ENCODE results near the gene MGAT4A.

Gene MGAT4A

DNA sequence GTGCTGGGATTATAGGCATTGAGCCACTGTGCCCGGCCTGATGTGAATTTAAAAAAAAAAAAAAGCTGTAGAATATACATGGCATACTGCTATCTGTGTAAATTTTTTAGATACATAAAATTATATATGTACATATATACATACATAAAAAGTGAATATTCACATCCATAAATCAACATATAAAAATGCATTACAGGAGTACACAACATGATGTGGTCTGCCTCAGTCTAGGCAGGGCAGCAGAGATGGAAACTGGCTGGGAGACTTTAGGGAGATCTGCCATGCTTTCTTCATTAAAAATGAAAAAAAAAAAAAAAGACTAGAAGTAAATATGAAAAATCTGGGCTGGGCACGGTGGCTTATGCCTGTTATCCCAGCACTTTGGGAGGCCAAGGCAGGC, 24.3 kb downstream of the MGAT4A start:
- TF ChIP-seq, protein P1, sequence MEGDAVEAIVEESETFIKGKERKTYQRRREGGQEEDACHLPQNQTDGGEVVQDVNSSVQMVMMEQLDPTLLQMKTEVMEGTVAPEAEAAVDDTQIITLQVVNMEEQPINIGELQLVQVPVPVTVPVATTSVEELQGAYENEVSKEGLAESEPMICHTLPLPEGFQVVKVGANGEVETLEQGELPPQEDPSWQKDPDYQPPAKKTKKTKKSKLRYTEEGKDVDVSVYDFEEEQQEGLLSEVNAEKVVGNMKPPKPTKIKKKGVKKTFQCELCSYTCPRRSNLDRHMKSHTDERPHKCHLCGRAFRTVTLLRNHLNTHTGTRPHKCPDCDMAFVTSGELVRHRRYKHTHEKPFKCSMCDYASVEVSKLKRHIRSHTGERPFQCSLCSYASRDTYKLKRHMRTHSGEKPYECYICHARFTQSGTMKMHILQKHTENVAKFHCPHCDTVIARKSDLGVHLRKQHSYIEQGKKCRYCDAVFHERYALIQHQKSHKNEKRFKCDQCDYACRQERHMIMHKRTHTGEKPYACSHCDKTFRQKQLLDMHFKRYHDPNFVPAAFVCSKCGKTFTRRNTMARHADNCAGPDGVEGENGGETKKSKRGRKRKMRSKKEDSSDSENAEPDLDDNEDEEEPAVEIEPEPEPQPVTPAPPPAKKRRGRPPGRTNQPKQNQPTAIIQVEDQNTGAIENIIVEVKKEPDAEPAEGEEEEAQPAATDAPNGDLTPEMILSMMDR (IDR thresholded peaks at IDR 0.05; ENCODE audit: insufficient read depth, low read depth, low read length, missing control alignments) = no peak
- no peak for DNase-seq (ENCODE audit: low read depth)
- H3K4me3 ChIP-seq (ENCODE audit: low read length) = no peak overlapping the region

DNA sequence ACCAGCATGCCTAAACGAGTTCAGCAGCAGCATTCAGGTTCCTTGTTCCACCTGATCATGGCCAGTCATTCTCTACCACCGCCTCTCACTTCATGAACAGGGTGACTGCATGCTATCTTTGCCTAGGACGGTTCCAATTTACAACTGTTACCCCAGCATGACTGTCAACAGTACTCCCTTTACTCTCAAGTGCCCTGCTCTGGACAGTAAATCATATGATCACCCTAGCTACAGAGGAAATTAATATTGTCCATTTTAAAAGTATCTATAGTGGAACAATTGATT, 25.7 kb downstream of the MGAT4A start:
- no peak overlapping the region for H3K4me3 ChIP-seq (ENCODE audit: low read length)
- DNase-seq (ENCODE audit: low read depth) = no peak
- TF ChIP-seq, protein P1 (IDR thresholded peaks at IDR 0.05; ENCODE audit: insufficient read depth, low read depth, low read length, missing control alignments) = no peak

DNA sequence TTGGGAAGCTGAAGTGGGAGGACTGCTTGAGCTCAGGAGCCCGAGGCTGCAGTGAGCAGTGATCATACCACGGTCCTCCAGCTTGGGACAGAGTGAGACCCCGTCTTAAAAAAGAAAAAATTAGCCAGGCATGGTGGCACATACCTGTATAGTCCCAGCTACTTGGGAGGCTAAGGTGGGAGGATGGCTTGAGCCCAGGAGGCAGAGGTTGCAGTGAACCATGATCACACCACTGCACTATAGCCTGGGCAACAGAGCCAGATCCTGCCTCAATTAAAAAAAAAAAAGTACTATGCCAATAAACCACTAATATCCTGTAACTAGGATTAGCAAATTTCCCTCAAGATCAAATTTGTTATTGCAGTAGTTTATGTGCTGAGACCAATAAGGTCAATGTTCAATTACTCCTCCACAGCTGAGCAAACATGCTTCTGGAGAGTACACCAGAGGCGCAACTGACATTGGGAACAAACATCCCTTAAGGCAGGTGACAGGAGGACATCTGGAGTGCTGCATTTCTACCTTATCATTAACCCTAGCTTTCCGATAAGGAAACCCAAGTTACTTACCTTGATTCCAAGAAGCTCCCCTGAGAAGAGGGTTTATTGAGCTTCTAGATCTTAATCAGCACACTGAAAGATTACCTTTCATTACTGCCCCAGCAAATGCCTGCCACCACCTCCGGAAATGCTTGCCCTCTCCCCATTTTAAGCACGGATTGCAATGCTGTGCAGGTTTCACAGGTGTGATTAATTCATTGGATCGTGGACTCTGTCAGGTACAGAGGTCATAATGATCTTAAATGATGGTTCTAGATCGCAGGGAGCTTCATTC, 26.2 kb downstream of the MGAT4A start:
- DNase-seq (ENCODE audit: low read depth) = no peak
- H3K4me3 ChIP-seq (ENCODE audit: low read length) = no peak overlapping the region
- TF ChIP-seq, protein P1 (IDR thresholded peaks at IDR 0.05; ENCODE audit: insufficient read depth, low read depth, low read length, missing control alignments) = no peak

DNA sequence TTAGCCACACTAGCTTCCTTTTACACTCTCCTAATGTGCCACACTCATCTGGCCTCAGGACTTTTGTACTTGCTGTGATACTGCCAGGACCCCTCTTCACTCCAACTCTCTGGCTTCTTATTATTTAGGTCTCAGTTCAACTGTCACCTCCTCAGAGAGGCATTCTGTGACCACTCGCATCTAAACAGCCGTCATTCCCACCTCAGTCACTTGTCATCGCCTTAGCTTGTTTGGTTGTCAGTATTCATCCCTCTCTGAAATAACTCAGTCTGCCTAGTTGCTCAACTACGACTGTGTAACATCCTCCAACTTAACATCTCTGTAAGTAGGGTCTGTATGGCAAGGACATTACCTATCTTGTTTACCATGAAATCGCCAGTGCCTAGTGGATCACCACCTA, 27.2 kb downstream of the MGAT4A start:
- TF ChIP-seq, protein P1 (IDR thresholded peaks at IDR 0.05; ENCODE audit: insufficient read depth, low read depth, low read length, missing control alignments) = no peak
- DNase-seq (ENCODE audit: low read depth) = no peak
- H3K4me3 ChIP-seq (ENCODE audit: low read length) = no peak overlapping the region

DNA sequence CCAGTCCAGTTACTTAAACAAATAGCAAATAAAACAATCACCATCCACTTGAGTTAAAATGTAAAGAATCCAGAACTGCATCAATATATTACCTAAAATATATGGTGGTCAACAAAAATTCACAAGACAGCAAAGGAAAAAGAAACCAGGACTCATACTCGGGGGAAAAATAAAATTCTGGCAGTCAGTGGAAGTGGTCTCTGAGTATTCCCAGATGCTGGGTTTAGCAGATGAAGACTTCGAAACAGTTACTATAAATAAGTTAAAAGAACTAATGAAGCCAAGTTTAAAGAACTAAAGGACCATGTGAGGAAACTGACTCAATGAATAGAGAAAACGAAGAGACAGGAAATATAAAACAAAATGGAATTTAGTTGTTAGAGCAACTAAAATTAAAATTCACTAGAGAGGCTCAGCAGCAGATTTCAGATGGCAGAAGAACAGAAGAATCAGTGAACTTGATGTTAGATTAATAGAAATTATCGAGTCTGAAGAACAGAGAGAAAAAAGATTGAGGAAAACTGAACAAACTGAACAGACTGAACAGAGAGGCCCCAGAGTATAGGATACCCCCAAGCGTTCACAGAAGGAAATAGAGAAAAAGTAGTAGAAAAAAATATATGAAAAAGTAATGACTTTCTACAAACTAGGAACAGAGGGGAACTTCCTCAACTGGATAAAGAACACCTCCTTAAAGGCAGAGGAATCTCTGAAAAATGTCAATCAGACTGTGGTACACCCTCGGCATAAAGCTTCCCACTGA, 27.9 kb downstream of the MGAT4A start:
- TF ChIP-seq, protein P1 (IDR thresholded peaks at IDR 0.05; ENCODE audit: insufficient read depth, low read depth, low read length, missing control alignments) = no peak
- DNase-seq (ENCODE audit: low read depth) = no peak
- no peak overlapping the region for H3K4me3 ChIP-seq (ENCODE audit: low read length)

DNA sequence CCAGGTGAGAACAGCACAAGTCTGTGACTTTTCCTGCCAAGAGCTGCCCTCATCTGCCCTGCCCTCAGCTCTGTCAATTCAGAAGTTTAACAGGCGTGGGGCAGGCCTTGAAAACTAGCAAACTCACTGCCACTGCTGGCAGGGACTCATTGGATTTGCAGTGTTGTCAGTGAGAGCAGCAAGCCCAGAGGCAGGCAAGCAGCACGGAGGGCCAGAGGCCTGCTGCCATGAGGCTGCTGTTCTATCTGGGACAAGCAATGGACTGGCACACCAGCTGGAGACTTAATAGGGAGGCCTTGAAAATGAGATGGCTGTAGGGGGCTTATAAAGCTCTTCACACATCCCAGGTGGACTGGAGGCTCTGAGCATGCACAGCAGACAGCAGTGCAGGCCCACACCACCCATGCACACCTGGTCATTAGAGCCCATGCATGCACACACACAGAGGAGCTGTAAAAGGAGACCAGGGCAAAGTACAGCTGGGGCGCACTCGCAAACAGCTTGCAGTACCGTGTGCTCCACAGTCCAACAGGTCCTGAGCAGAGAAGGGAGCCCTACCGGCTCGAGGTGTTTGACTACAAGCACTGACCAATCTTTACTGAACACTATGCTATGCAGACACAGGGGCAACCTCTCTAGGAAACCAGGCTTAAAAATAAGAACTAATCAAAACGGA, 28.7 kb downstream of the MGAT4A start:
- DNase-seq (ENCODE audit: low read depth) = no peak
- TF ChIP-seq, protein P1 (IDR thresholded peaks at IDR 0.05; ENCODE audit: insufficient read depth, low read depth, low read length, missing control alignments) = no peak
- no peak overlapping the region for H3K4me3 ChIP-seq (ENCODE audit: low read length)

All from epithelial cell of esophagus (primary cell).